Jurkat, Clone E6-1 (cell line): Measurements from ENCODE around the gene ZNF700.
"Not testable (repeated sequence)": the region's sequence is repeated elsewhere in the genome, so short reads cannot be mapped to it uniquely, and the experiment has no call there.

Experiments used
- DNase-seq: peaks from one replicate; pipeline ENCODE4 v3.0.0-alpha.2; 2011; ENCODE audit warnings: low read depth, low spot score
- H3K4me3 ChIP-seq: 2 replicates; pipeline ENCODE4 v1.5.1; 2011; ENCODE audit warnings: mild to moderate bottlenecking, low read length, control low read depth, moderate library complexity

The ZNF700 gene

GRCh38 chr19:11979527-11979926, 54.6 kb downstream of the ZNF700 start:
- DNase-seq = no peak
- no peak overlapping the region for H3K4me3 ChIP-seq

GRCh38 chr19:11982526-11982925, 57.6 kb downstream of the ZNF700 start:
- H3K4me3 ChIP-seq = no peak overlapping the region
- DNase-seq = no peak

GRCh38 chr19:11984986-11985385, 60.1 kb downstream of the ZNF700 start:
- no peak overlapping the region for H3K4me3 ChIP-seq
- peak; percentile 54 for DNase-seq

GRCh38 chr19:11986754-11987153, 61.8 kb downstream of the ZNF700 start:
- H3K4me3 ChIP-seq = no peak overlapping the region
- DNase-seq = no peak

- DNase-seq = peak; percentile 94
- H3K4me3 ChIP-seq = peak overlapping the region; percentile 95
Measured at GRCh38 chr19:11987405-11988281, 62.7 kb downstream of the ZNF700 start.

- peak overlapping the region; percentile 95 for H3K4me3 ChIP-seq
- DNase-seq = no peak
Measured at GRCh38 chr19:11989112-11989456, 64.2 kb downstream of the ZNF700 start.

GRCh38 chr19:11991921-11992320, 67.0 kb downstream of the ZNF700 start:
- not testable (repeated sequence) for DNase-seq, H3K4me3 ChIP-seq

- no peak for DNase-seq
- no peak overlapping the region for H3K4me3 ChIP-seq
Measured at GRCh38 chr19:11995174-11995573, 70.3 kb downstream of the ZNF700 start.
